ENCODE results near the gene SUGCT. TPM values are rescaled to one million over a fixed set of nuclear protein-coding genes. Genes with fewer than 3 reads are reported as not detected.

The SUGCT gene
- polyA plus RNA-seq, 5 donors, result 2.3 to 4.6 (median 3.2) TPM

DNA sequence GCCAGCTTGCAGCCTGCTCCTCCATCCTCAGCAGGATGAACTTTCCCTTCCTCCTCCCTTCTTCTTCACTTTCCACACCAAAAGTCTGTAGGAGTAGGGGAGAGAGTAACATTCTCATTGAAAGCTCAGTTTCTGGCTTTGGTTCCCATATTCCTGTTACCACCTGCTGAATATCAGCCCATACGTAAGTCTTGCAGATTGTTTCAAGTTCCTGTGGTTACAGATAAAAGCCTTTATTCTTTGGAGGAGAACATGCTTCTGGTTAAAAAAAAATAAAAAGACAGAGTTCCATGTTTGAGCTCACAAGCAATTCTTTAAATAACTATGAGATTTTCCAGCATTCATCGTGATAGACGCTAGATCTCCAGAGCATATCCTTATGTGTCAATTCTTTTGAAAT, 637.3 kb downstream of the SUGCT start:
- no peak for DNase-seq

DNA sequence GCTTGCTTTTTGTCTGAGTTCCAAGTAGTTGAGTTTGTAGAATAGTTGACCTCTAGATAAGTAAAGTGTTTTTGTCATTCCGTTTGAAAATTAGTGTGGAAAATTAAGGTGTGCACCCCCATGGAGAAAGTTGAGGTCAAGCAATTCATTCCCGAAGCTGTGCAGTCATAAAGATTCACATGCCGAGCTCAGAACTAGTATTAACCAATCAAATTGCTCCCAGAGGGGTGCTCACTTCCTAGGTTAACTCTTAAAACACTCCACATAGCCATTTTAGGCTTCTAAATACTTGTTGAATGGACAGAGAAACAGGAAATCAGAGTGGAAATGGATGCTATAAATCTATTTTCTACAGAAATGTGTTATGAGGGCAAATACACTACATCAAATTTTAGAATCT, 638.9 kb downstream of the SUGCT start:
- DNase-seq, result no peak

DNA sequence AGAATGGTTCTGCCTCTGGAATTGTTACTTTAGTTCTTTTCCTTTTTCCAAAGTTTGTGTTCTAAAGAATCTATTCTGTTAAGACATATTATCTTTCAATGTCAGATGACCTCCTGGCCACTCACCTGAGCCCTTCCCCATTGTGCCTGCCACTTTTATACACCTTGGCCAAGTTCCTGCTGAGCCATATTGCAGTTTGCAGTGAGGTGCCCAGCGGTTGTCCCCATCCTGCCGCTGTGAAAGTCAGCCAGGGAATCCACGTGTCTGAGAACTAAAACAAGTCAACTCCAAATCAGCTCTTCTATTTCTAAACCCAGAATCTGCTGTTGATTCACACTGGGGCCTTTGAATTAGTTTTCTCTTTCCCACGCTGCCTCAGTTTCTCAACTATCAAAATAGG, 641.1 kb downstream of the SUGCT start:
- no peak for DNase-seq

DNA sequence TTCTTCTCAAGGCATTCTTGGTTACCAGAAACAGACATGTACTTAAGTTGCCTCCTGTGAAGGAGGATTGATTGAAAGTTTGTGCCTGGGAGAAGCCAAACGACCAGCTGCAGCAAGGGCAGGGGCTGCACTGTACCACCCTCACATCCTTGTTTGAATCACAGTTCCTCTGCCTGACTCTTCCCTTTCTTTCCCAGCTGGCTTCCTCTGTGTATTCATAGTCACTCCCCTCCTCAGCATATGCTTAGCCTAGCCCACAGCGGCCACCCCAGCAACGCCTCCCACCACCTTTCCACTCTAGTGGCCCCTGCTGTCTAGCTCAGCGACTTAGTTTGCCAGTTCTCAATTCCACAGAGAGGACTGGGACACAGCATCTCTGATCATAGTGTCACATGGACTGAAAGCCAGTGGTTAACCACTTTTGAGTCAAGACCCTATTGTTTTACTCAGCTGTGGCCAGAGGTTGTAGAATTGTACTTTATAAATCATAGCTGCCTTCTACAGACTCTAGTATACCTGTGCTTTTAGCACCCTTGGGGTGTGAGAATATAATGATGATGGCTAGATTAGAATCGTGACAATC, 643.0 kb downstream of the SUGCT start:
- DNase-seq, result no peak

DNA sequence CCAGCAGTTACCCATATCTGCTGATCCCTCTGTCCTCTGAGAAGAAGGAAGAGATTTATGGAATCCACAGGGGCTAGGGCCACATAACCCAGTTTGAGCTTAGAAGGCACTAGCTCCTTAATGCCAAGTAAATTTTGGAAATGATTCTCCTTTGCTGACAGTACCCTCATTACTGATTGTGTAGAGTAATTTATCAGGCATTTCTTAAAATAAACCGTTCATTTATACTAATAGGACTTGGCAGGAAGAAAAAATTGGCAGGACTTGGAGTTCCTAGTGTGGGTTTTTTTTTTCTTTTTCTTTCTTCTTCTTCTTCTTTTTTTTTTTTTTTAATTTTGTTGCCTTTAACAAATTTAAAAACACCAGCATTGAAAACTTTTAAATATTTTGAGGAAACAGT, 645.7 kb downstream of the SUGCT start:
- DNase-seq, result peak in 1 of 2 donors; percentile 18

DNA sequence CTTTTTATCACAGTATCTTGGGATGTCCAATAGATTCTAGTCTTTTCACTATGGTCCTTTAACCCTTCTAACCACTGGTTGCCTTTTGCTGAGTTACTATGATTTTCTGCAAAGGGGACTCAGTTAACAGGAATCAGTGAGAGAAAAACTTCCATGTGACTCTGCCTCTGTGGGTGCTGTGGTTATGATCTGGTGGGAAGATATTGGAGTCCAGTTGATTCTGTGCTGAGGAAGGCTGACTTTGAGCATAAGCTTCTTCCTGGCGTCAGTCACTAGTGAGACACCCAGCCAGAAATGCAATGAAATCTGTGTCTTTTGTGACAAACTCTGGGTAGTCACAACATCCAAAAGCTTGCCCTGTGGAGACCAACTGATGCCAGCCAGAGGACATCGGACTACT, 648.0 kb downstream of the SUGCT start:
- DNase-seq, result no peak

DNA sequence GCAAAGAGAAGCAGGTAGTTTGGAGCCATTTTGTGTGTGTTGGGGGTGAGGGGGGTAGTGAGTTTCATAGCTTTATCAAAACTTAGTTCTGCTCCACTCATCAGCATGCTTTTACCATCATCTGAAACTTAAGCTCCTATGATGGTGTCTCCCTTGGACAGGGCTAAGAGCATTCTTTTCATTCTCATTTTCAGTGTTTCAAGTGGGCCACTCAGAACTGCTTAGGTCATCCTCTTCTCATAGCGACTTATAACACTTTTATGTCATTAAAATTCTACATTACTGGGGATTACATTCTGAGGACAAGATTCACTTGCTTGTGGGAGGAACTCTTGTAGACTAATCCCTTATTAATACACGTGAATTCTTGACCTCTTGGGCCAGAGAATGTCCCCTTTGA, 649.4 kb downstream of the SUGCT start:
- DNase-seq, result no peak

DNA sequence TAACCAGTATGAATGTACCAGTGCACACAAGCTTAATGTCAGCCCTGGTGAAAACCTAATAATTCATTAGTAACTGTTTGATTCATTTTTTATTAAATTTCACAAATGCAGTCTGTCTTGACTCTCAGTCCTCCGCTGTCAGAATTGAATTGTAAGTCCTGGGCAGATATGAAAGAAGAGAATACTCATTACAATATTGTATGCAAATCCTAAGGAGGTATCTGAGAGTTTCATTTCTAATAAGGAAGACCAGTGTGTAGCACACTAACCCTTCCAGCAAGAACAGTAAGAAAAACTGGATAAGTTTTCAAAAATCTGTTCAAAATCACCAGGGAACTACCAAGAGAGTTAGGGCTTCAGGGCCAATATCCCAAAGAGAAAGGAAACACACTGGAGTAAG, 652.1 kb downstream of the SUGCT start:
- DNase-seq, result no peak

DNA sequence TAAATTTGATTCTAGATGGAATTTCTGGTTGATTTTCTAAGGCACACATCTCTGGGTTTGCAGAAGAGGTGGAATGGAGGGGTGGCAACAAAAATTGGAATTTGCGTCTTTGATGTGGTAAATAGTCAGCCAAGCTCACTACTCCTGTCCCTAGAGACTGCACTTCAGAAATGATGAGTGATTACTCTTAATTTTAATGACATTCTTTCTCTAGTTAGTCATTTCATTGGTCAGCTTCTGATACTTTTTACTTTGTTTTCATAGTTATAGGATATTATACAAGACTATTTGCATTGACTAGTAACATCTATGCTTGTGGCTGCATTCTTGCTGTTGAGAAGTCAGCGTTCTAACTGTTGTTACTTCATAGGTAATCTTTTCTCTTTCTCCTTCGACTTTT, 658.3 kb downstream of the SUGCT start:
- DNase-seq, result no peak

DNA sequence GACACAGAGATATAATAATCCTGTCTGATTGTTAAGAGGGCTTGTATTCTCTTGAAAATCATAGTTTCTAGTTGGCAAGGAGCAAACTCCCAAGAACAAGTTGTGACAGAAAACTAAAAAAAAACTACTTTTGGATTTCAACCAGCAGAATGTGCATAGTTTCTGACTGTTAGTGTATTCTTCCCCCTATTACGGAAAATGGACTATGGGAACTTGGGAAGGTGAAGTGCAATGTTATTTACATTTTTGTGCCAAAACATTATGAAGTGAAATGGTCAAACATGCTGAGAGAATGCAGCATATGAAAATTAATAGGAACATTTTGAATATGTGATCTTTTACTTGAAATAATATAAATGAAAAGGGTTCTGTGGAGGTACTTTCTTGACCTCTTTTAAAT, 660.8 kb downstream of the SUGCT start:
- no peak for DNase-seq

DNA sequence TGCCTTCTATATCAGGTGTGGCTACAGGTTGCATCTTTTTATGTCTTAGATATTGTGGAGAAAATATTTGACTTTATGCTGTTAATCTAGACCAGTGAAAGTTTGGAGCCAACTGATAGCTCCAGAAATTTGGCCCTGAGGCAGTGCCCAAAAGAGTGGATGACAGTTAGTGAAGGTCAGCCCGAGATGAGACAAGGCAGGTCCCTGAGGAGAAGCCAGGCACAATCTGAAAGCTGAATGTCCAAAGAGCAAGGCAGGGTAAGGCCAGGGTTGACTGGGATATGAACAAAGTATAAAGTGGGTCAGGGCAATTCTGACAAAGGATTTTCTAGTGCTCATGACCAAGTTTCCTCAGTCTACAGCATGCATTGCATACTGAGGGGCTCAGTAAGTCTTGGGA, 661.9 kb downstream of the SUGCT start:
- no peak for DNase-seq

DNA sequence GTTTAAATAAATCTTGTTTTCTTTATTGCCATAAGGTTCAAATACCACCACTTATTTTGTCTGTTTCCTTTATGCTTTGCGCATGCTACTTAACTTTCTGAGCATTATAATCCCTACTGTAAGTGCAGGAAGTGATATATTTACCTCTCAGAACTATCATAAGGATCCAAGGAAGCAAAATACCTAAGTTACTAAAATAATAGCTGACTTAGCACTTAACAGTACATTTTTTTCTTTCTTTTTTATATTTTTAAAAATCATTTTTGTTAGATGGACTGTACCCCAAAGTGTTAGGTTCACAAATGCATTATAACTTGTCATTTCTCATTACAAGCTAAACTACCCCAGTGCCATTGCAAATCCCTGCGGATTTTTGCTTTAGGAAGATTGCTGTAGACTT, 663.8 kb downstream of the SUGCT start:
- no peak for DNase-seq

DNA sequence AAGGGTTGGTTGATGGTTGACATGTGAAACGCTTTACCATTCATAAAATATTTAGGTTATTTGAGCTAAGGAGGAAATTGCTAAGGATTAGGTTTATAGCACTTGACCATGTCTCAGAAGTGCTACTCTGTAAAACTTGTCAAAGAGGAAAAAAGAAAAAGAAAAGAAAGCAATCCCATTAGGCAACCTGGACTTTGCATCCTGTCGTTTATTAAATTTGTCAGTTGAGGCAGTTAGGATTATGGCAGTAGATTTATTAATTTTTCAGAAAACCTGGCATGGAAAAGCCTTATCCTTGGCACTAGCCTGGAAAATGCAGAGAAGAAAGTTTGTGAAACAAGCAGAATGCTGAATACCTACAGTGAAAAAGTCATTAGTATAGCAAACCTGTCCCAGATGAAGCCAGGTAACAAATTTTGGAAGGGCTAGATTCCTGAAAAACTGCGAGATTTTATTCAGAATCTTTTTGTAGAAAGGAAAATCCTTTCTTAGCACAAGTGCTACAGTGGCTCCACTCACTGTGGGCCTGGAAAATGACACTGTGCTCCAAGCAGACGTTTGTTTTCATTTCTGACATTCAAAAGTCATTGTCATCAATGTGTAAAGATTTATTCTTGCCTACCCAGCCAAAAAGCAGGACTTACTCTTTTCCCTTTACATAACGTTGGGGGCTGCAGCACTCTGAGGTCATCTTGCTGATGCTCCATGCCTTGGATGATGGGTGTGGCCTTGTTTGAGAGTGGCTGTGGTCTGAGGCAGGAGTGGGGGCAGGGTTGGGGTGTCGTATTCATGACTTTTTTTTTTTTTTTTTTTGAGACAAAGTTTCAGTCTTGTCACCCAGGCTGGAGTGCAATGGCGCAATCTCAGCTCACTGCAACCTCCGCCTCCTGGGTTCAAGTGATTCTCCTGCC, 664.9 kb downstream of the SUGCT start:
- DNase-seq, result no peak

DNA sequence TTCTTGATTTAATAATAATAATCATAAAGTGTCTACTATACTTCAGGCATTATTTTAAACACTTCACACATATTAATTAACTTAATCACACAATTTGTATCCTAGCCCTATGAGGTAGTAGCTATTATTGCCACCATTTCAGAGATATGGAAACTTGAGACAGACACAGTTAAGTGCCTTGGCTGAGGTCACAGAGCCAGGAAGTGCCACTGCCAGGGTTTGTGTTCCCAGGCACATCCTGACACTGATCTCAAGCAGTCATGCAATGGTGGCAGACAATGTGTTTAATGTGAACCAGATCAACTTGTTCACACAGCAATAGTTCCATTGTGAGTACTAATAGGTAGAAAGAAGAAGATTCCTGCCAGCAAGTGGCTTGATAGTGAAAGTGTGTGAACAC, 666.0 kb downstream of the SUGCT start:
- DNase-seq, result no peak

DNA sequence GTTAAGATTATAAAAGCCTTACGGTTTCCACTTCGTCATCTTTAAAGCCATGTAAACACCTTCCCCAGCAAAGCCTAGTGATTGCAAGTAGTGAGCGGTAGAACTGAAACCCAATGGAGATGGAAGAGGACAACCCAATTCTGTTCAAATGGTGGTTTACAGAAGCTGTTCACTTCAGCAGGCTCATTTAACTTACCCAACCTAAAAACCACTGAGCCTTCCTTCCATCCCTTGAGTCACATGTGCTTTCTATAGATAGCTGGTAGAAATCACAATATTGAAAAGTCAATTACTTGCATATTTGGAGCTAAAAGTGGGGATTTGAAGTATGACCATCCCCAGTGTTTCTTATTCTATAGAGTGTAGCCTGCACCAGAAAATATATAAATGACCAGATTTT, 667.7 kb downstream of the SUGCT start:
- no peak for DNase-seq

DNA sequence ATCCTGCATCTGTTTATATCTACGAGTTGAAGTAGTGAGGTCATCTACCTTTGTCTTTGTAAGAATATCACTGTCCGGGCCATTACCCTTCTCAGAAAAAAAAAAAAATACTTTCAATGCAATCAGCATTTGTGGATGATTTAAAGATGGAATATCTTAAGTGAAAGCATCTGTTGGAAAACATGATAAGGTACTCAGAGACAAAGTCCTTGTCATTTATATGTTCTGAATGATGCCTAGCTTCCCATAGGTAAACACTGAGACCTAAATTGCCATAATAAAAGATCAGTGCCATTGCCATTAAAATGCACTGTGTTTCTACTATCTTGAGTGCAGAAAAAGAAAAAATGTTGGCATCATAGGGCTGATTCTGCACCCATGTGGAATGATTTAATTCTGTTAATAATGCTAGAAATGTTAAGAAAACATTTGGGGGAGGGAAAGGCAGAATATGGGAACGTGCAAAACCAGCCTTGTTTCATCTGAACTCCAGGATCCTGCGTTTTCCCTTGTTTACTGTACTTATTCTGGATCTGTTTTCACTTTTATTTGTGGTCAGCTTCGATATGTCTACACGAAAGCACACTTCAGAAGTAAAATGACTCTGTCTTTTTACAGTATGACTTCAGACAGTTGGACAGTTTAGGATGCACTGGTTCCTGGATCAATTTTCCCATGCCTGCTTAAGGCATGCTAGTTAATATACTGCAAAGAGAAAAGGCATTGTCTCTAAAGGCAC, 669.8 kb downstream of the SUGCT start:
- DNase-seq, result no peak

DNA sequence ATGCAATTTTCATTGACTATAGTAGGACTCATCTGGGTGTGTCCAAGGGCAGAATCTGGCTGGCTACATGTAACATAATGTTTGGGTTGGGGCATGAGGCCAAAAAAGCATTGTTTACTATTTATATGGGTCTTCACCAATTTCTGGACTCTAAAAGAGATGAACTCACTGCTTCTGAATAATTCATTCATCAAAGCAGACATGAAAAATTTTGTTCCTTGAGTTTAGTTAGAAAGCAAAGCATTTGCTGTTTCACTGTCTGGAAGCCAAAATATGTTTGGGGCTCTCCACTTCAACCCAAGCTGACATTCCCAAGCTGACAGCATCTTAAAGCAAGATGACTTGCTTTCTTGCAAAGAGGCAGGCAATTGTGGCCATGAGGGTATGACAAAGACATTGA, 670.6 kb downstream of the SUGCT start:
- no peak for DNase-seq

DNA sequence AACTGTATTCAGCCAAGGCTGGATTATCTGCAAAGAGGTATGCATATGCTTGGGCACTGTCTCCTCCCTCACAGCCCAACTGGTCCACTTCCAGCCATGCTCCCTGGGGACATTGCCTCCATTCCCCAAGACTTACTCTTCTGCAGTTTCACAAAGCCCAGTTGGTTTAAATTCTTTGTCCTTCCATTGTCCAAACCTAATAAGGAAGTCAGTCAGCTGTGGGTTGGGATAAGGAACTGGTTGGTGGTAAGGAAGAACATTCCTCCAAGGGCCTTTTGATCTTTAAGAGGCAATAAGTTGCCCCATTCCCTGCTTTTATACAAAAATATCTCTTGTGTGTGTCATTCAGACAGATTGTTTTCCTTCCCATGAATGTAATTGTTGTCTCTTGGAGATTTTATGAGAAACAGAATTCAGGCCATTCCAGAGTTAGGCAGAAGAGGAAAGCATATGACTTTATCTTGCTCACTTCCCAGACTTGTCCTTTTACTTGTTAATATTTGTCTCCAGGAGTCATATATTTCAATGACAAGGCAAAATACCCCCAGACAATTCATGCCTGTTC, 673.7 kb downstream of the SUGCT start:
- no peak for DNase-seq

DNA sequence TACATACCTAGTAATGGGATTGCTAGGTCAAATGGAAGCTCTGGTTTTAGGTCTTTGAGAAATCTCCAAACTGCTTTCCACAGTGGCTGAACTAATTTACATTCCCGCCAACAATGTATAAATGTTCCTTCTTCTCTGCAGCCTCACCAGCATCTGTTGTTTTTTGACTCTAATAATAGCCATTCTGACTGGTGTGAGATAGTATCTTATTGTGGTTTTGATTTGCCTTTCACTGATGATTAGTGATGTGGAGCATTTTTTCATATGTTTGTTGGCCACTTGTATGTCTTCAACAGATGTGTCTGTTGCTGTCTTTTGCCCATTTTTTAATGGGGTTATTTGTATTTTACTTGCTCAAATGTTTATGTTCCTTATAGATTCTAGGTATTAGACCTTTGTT, 675.5 kb downstream of the SUGCT start:
- DNase-seq, result no peak

DNA sequence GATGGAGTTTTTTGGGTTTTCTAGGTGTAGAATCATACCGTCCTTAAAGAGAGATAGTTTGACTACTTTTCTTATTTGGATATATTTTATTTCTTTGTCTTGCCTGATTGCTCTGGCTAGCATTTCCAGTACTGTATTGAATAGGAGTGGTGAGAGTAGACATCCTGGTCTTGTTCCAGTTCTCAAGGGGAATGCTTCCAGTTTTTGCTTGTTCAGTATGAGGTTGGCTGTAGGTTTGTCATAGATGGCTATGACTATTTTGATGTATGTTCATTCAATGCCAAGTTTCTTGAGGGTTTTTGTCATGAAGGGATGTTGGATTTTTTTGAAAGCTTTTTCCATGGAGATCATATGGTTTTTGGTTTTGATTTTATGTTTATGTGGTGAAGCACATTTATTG, 676.9 kb downstream of the SUGCT start:
- no peak for DNase-seq

DNA sequence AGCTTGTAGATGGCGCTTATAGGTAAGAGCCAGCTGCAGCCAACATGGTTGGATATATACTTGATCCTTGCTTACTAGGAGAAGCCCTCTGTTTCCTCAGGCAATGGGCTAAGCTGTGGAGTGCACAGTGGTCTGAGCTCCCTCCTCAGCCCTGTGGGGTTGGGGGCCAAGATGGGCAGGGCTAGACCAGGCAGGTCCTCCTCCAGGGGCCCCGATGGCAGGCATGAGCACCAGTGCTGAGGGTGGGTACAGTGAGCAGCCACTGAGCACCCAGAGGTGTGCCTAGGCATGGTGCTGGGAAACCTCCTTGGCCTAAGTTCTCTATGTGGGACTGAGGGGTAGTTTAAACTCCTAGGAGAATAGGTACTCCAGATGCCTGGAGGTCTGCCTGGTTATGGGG, 680.2 kb downstream of the SUGCT start:
- DNase-seq, result no peak

DNA sequence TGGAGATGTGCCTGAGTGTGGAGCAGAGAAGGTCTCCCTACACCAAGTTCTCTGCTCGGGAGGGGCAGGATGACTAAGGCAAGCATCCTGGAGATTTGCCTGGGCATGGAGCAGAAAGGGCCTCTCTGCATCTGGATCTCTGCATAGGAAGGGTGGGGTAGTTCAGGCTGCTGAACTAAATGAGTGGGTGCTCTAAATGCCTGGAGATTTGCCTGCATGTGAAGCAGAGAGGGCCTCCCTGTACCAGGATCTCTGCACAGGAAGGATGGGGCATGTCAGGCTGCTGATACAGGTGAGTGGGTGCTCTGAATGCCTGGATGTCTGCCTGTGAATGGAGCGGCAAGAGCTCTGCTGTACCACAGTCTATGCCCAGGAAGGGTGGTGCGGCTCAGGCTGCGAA, 680.7 kb downstream of the SUGCT start:
- no peak for DNase-seq

DNA sequence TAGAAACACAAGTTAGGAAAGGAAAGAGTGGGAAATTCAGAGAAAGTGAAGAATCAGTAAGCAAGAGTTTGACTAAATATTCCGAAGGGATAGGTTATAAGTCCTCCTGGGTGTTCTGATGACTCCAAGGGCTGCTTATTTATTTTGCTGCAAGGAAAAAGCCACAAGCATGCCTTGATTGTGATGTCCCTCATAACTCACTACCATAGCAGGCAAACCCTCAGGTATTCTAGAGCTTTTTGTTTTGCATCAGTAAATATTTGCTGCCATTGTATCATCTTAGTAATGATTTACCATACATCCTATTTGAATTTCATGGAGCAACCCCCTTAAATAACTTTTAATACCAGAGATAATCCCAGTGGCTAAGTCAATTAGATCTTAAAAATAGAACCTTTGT, 688.1 kb downstream of the SUGCT start:
- DNase-seq, result no peak
